ENCODE measurements around the gene ZNF540. TPM values are rescaled to one million over a fixed set of nuclear protein-coding genes. Genes with fewer than 3 reads are reported as not detected.

The ZNF540 gene
- total and polyA plus RNA-seq, 9 of the 15 experiments (the other 6 are each of a cell fraction or from before 2014, with no cell fraction given) = 0.20 to 0.95 (median 0.44) TPM

GRCh38 chr19:37593996-37594303 is 726 bp upstream of the ZNF540 start (continued):
- TF ChIP-seq ATF3 (IDR thresholded peaks at IDR 0.05) (no peak), ATF3 (CRISPR knock-in tag; conservative IDR thresholded peaks at IDR 0.05) (no peak), C11orf30 (IDR thresholded peaks at IDR 0.05; ENCODE audit: low read depth) (no peak), ZNF324 (CRISPR knock-in tag; IDR thresholded peaks at IDR 0.05) (no peak), KLF1 (tag; IDR thresholded peaks at IDR 0.05) (no peak)

GRCh38 chr19:37594982-37595382 is 306 bp downstream of the ZNF540 start:
- no peaks in the 10 kb centered on the region for H3K9me1 ChIP-seq (ENCODE audit: control insufficient read depth, insufficient read depth, low read length)
- ChIA-PET POLR2A (interaction anchor here (0.6 to 1.3 kb wide), 4 partner anchors 16 to 377 kb away, joined by 3 to 6 read pairs (median 4); partner anchors contain the start of genes ZNF383 and ZNF527), CTCF (ENCODE audit: low intra/inter-chr PET ratio) (no interaction called here)
- intact Hi-C loops (cut with micrococcal nuclease) (loop anchor here (1.0 kb wide), 1 partner anchor 128 kb away; the partner anchor contains the start of gene ZNF569), in situ Hi-C loops (cut with MboI) (no loop called here)
- peak overlapping the region; percentile 95 for H3K4me2 ChIP-seq (ENCODE audit: insufficient read depth, low read length)
- peak in 3 of 4 experiments; percentile 28 to 53 (median 32) for DNase-seq (ENCODE audit: extremely low read depth in 1 of 4, low spot score in 3 of 4)
- BruUV-seq (replicated peaks) = TSS peak; percentile 64
- H3K4me1 ChIP-seq (replicated peaks in 1 of 2; ENCODE audit: control insufficient read depth in 2 of 2, insufficient read depth in 2 of 2, low read length in 2 of 2) = peaks cover 0 to 14% of the 10 kb centered on the region in 2 experiments; a peak in 2 of 5 replicates
- FAIRE-seq = no peak
- H3K36me3 ChIP-seq (ENCODE audit: control insufficient read depth, insufficient read depth, low read length) = no peaks in the 10 kb centered on the region
- WGBS (ENCODE audit: insufficient coverage, low coverage, missing lambda C conversion rate) = 10% methylated on average over 20 of the region's 20 CpGs
- no peaks in the 10 kb centered on the region for H3K27me3 ChIP-seq (ENCODE audit: control insufficient read depth in 2 of 2, insufficient read depth in 2 of 2, low read length in 2 of 2)
- peak overlapping the region; percentile 2; the same call in 1 of the 3 replicates for H3K27ac ChIP-seq (ENCODE audit: extremely low read depth, low read depth, low read length)
- H3K79me2 ChIP-seq (ENCODE audit: control insufficient read depth, insufficient read depth, low read length) = no peaks in the 10 kb centered on the region
- peak overlapping the region; percentile 37 to 89 for H3K9ac ChIP-seq (ENCODE audit: insufficient read depth in 1 of 2, low read depth in 2 of 2, low read length in 2 of 2)
- H3K9me3 ChIP-seq (replicated peaks; ENCODE audit: control insufficient read depth, insufficient read depth, low read depth, low read length) = no peaks in the 10 kb centered on the region
- peak overlapping the region; percentile 96 for H2AFZ ChIP-seq (ENCODE audit: low read depth, low read length)
- H3K4me3 ChIP-seq = peak overlapping the region; percentile 59
- no peaks in the 10 kb centered on the region for H4K20me1 ChIP-seq (replicated peaks; ENCODE audit: control insufficient read depth, insufficient read depth, low read length)
- peak; percentile 64 for ATAC-seq
- 0 out of 2 replicates have a peak, but pooled peaks have one; percentile 46 for TF ChIP-seq NKRF (IDR thresholded peaks at IDR 0.05; ENCODE audit: borderline replicate concordance)
- TF ChIP-seq DNMT1 (IDR thresholded peaks at IDR 0.05) = no peak
- TF ChIP-seq HDAC1 (IDR thresholded peaks at IDR 0.05) = peak in 1 of 2 experiments; percentile 79; a peak in 2 of 4 replicates
- 0 out of 2 replicates have a peak, but pooled peaks have one; percentile 18 for TF ChIP-seq SMARCA5 (IDR thresholded peaks at IDR 0.05)
- peak in 1 of 2 experiments; percentile 70; a peak in 1 of 4 replicates for TF ChIP-seq MLLT1 (IDR thresholded peaks at IDR 0.05)
- TF ChIP-seq SMARCE1 (IDR thresholded peaks at IDR 0.05) = peak; percentile 14; the same call in 1 of the 2 replicates
- TF ChIP-seq CBX1 (IDR thresholded peaks at IDR 0.05; ENCODE audit: low read depth) = 0 out of 2 replicates have a peak, but pooled peaks have one; percentile 1
- TF ChIP-seq PKNOX1 (IDR thresholded peaks at IDR 0.05) = peak; percentile 25; the same call in 1 of the 2 replicates
- 0 out of 2 replicates have a peak, but pooled peaks have one; percentile 10 for TF ChIP-seq MTA3 (IDR thresholded peaks at IDR 0.05; ENCODE audit: borderline replicate concordance)
- TF ChIP-seq SAFB (IDR thresholded peaks at IDR 0.05; ENCODE audit: borderline replicate concordance, low read depth, low read length) = peak; percentile 79; the same call in 1 of the 2 replicates

All from K562 (cell line).